Measurements from ENCODE around the gene PLCL1.
A peak's percentile ranks its signal among the peaks of the same experiment; 100 is the strongest.

DNA sequence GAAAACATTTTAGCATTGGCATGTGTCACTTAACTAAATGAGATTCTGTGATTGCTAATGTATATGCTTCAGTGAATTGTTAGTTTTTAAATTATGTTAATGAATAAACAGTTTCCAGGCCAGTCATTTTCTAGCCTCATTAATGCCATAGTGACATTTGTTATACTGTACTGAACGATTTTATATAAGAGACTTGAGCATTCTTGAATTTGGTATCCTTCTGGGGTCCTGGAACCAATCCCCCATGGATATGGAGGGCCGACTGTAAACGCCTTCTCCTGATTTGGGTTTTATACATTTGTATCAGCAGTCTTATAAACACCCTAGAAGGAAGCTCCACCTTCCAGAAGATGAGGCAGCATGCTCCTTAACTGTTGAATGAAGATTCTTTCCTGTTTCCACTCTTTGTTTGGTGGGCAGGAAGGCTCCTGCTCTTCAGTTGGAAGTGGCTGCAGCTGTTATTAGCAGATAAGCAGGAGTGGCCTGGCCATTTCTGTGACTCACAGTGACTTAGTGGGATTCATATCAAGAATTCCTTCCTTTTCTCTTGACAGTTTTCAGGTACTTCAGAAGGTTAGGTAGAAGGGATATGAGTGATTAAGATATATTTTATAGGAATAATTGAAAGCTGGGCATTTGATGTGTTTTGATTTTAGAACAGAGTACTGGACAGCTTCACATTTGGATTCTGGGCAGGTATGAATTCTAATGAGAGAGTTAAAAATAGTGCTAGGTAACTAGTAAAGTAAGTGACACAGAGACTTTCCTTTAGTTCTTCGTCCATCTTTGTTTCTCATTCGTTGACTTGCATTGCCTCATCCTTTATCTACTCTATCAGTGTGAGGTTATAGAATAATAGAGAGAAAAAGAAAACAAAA lies 124.9 kb downstream of the PLCL1 start:
- TF ChIP-seq, protein P1, sequence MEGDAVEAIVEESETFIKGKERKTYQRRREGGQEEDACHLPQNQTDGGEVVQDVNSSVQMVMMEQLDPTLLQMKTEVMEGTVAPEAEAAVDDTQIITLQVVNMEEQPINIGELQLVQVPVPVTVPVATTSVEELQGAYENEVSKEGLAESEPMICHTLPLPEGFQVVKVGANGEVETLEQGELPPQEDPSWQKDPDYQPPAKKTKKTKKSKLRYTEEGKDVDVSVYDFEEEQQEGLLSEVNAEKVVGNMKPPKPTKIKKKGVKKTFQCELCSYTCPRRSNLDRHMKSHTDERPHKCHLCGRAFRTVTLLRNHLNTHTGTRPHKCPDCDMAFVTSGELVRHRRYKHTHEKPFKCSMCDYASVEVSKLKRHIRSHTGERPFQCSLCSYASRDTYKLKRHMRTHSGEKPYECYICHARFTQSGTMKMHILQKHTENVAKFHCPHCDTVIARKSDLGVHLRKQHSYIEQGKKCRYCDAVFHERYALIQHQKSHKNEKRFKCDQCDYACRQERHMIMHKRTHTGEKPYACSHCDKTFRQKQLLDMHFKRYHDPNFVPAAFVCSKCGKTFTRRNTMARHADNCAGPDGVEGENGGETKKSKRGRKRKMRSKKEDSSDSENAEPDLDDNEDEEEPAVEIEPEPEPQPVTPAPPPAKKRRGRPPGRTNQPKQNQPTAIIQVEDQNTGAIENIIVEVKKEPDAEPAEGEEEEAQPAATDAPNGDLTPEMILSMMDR (IDR thresholded peaks at IDR 0.05; ENCODE audit: extremely low read depth in 1 of 2, insufficient read depth in 1 of 2, low read depth in 1 of 2, low read length in 2 of 2) = no peak
- TF ChIP-seq EZH2 (IDR thresholded peaks at IDR 0.05; ENCODE audit: borderline replicate concordance, low read depth, low read length, severe bottlenecking) (no peak), POLR2AphosphoS5 (IDR thresholded peaks at IDR 0.05; ENCODE audit: insufficient read depth, low read depth, low read length) (peak; percentile 89)
